Neural cell (in vitro differentiated cells): ENCODE measurements around the gene ABCA13. TPM values are rescaled to one million over a fixed set of nuclear protein-coding genes. Genes with fewer than 3 reads are reported as not detected.

Experiments used
- H2AFZ ChIP-seq: fragments of 200-600, 300-800 bp; sonication (generic), shearing (Covaris generic); 2 replicates; pipeline ENCODE4 v1.6.0; 2014; ENCODE audit warnings: low read depth, mild to moderate bottlenecking, antibody characterized with exemption, low read length, moderate library complexity
- H3F3A ChIP-seq: fragments of 200-600 bp; shearing (Covaris generic); 2 replicates; pipeline ENCODE4 v1.6.1; 2016; ENCODE audit warnings: mild to moderate bottlenecking, moderate library complexity, mixed read lengths, antibody characterized with exemption, low read length; ENCODE audit not compliant: insufficient read depth, poor library complexity, severe bottlenecking
- H3K27ac ChIP-seq: fragments of 200-600, 300-800 bp; sonication (generic), shearing (Covaris generic); 2 replicates; pipeline ENCODE4 v1.5.1; 2014; ENCODE audit warnings: mild to moderate bottlenecking, low read length, moderate library complexity
- H3K27me3 ChIP-seq: fragments of 300-800, 200-600 bp; sonication (generic), shearing (Covaris generic); 2 replicates; pipeline ENCODE4 v1.6.0; 2014; ENCODE audit warnings: mild to moderate bottlenecking, low read depth, low read length, moderate library complexity; ENCODE audit not compliant: insufficient read depth
- H3K36me3 ChIP-seq: fragments of 300-800, 200-600 bp; sonication (generic), shearing (Covaris generic); 2 replicates; pipeline ENCODE4 v1.5.1; 2014; ENCODE audit warnings: mild to moderate bottlenecking, antibody characterized with exemption, low read length, moderate library complexity; ENCODE audit not compliant: insufficient read depth
- H3K4me2 ChIP-seq: fragments of 300-800, 200-600 bp; sonication (generic), shearing (Covaris generic); 2 replicates; pipeline ENCODE4 v1.6.0; 2014; ENCODE audit warnings: mild to moderate bottlenecking, low read length
- H3K4me3 ChIP-seq: fragments of 300-800, 200-600 bp; sonication (generic), shearing (Covaris generic); 2 replicates; pipeline ENCODE4 v1.5.1; 2014; ENCODE audit warnings: mild to moderate bottlenecking, low read length, moderate library complexity
- H3K79me2 ChIP-seq: fragments of 200-600 bp; shearing (Covaris generic); replicated peaks from 2 replicates; pipeline ENCODE4 v1.6.0; 2014; ENCODE audit warnings: mild to moderate bottlenecking, low read length, moderate library complexity; ENCODE audit not compliant: insufficient read depth
- H3K9ac ChIP-seq: fragments of 300-800, 200-600 bp; sonication (generic), shearing (Covaris generic); 2 replicates; pipeline ENCODE4 v1.6.1; 2016; ENCODE audit warnings: mild to moderate bottlenecking, low read length, mixed read lengths
- H3K9me2 ChIP-seq: fragments of 200-600 bp; shearing (Covaris generic); 2 replicates; pipeline ENCODE4 v1.6.1; 2016; ENCODE audit warnings: mild to moderate bottlenecking, low read length, mixed read lengths; ENCODE audit not compliant: insufficient read depth
- H3K9me3 ChIP-seq: fragments of 200-600, 300-800 bp; sonication (generic), shearing (Covaris generic); 2 replicates; pipeline ENCODE4 v1.6.1; 2016; ENCODE audit warnings: mild to moderate bottlenecking, mixed run types, low read length, moderate library complexity, mixed read lengths
- H4K20me1 ChIP-seq: fragments of 200-600 bp; shearing (Covaris generic); 2 replicates; pipeline ENCODE4 v1.6.1; 2016; ENCODE audit warnings: mild to moderate bottlenecking, mixed run types; ENCODE audit not compliant: insufficient read depth
- EP300 ChIP-seq: fragments of 450-650 bp; conservative IDR thresholded peaks from 2 replicates; pipeline ENCODE4 v1.6.1; 2014; ENCODE audit warnings: antibody characterized with exemption, mild to moderate bottlenecking, moderate library complexity; ENCODE audit not compliant: poor library complexity, severe bottlenecking
- EZH2 ChIP-seq: fragments of 200-600, 300-800 bp; shearing (Covaris generic), sonication (generic); IDR thresholded peaks from 2 replicates; pipeline ENCODE4 v1.6.1; 2014; ENCODE audit warnings: antibody characterized with exemption, low read length, borderline replicate concordance, mild to moderate bottlenecking; ENCODE audit not compliant: insufficient read depth, poor library complexity, severe bottlenecking
- MXI1 ChIP-seq: fragments of 450-650 bp; conservative IDR thresholded peaks from 2 replicates; pipeline ENCODE4 v1.6.1; 2014; ENCODE audit warnings: antibody characterized with exemption, mild to moderate bottlenecking; ENCODE audit not compliant: poor library complexity, severe bottlenecking
- POLR2AphosphoS5 ChIP-seq: IDR thresholded peaks from 2 replicates; pipeline ENCODE4 v1.6.1; 2012
- RAD21 ChIP-seq: fragments of 450-650 bp; conservative IDR thresholded peaks from 2 replicates; pipeline ENCODE4 v1.6.1; 2014; ENCODE audit warnings: antibody characterized with exemption, mild to moderate bottlenecking, moderate library complexity
- SMC3 ChIP-seq: fragments of 450-650 bp; conservative IDR thresholded peaks from 2 replicates; pipeline ENCODE4 v1.6.1; 2014; ENCODE audit warnings: antibody characterized with exemption, mild to moderate bottlenecking, moderate library complexity; ENCODE audit not compliant: poor library complexity
- TAF1 ChIP-seq: IDR thresholded peaks from 2 replicates; pipeline ENCODE4 v1.6.1; 2012; ENCODE audit warnings: low read depth
- polyA plus RNA-seq: library from polyadenylated mRNA; depleted of rRNA; stranded (reverse); fragments of >200 nt; gene quantifications from 2 replicates; pipeline ENCODE4 v1.2.3, GENCODE V29; 2014
- TF ChIP-seq, protein P1 (sequence below): IDR thresholded peaks from 2 replicates; pipeline ENCODE4 v1.6.1; 2012; ENCODE audit warnings: borderline replicate concordance
- TF ChIP-seq, protein P2 (sequence below): fragments of 450-650 bp; IDR thresholded peaks from 2 replicates; pipeline ENCODE4 v1.5.1; 2014; ENCODE audit warnings: antibody characterized with exemption, mild to moderate bottlenecking, moderate library complexity; ENCODE audit not compliant: poor library complexity, severe bottlenecking

ABCA13 gene
- polyA plus RNA-seq, 1 donor from 2014 or later: 0.20 TPM

DNA sequence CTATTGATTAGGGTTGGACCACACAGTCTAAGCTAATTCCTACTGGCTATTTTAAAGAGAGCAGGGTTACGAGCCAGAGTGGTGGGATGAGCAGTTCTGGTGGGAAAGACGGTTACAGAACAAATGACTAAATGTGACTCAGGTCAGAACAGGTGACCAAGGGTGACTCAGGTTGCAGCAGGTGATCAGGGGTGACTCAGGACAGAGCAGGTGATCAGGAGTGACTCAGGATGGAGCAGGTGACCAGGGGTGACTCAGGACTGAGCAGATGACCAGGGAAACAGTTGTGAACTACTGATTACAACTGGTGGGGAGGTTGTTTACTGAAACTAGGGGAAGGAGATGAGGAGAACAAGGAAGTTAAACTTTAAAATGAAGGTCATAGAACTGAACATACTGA lies 366.3 kb downstream of the ABCA13 start:
- no peak for TF ChIP-seq TAF1
- TF ChIP-seq MXI1: no peak
- no peak for TF ChIP-seq EP300
- no peak for TF ChIP-seq POLR2AphosphoS5

DNA sequence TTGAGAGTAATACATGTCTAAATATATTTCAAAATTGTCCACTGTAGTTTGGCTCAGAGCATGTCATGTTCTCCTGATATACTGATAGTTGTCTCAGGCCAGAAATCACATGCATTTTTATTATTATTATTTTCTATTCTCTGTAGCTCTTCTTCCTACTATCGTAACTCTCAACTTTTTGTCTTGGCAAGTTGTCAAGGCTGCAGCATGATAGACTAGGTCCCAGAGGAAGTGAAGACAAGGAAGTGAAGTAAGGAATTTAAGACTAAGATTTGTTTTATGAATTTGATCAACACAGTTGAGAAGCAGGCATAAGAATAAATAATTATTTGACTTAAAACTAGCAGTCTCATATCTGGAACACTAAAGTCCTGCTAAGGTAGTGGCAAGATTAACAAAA lies 369.5 kb downstream of the ABCA13 start:
- no peaks in the 10 kb centered on the region for H3K27me3 ChIP-seq
- no peaks in the 10 kb centered on the region for H3K36me3 ChIP-seq
- no peak overlapping the region for H3K4me2 ChIP-seq
- H3K4me3 ChIP-seq: no peak overlapping the region
- no peak overlapping the region for H3K27ac ChIP-seq
- H3K79me2 ChIP-seq: no peaks in the 10 kb centered on the region
- TF ChIP-seq EP300: no peak
- no peak for TF ChIP-seq EZH2
- TF ChIP-seq, protein P1, sequence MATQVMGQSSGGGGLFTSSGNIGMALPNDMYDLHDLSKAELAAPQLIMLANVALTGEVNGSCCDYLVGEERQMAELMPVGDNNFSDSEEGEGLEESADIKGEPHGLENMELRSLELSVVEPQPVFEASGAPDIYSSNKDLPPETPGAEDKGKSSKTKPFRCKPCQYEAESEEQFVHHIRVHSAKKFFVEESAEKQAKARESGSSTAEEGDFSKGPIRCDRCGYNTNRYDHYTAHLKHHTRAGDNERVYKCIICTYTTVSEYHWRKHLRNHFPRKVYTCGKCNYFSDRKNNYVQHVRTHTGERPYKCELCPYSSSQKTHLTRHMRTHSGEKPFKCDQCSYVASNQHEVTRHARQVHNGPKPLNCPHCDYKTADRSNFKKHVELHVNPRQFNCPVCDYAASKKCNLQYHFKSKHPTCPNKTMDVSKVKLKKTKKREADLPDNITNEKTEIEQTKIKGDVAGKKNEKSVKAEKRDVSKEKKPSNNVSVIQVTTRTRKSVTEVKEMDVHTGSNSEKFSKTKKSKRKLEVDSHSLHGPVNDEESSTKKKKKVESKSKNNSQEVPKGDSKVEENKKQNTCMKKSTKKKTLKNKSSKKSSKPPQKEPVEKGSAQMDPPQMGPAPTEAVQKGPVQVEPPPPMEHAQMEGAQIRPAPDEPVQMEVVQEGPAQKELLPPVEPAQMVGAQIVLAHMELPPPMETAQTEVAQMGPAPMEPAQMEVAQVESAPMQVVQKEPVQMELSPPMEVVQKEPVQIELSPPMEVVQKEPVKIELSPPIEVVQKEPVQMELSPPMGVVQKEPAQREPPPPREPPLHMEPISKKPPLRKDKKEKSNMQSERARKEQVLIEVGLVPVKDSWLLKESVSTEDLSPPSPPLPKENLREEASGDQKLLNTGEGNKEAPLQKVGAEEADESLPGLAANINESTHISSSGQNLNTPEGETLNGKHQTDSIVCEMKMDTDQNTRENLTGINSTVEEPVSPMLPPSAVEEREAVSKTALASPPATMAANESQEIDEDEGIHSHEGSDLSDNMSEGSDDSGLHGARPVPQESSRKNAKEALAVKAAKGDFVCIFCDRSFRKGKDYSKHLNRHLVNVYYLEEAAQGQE: no peak
- TF ChIP-seq, protein P2, sequence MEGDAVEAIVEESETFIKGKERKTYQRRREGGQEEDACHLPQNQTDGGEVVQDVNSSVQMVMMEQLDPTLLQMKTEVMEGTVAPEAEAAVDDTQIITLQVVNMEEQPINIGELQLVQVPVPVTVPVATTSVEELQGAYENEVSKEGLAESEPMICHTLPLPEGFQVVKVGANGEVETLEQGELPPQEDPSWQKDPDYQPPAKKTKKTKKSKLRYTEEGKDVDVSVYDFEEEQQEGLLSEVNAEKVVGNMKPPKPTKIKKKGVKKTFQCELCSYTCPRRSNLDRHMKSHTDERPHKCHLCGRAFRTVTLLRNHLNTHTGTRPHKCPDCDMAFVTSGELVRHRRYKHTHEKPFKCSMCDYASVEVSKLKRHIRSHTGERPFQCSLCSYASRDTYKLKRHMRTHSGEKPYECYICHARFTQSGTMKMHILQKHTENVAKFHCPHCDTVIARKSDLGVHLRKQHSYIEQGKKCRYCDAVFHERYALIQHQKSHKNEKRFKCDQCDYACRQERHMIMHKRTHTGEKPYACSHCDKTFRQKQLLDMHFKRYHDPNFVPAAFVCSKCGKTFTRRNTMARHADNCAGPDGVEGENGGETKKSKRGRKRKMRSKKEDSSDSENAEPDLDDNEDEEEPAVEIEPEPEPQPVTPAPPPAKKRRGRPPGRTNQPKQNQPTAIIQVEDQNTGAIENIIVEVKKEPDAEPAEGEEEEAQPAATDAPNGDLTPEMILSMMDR: no peak
- TF ChIP-seq POLR2AphosphoS5: no peak
- no peak for TF ChIP-seq MXI1
- TF ChIP-seq SMC3: no peak
- no peak for TF ChIP-seq TAF1
- no peak for TF ChIP-seq RAD21
- H3K9ac ChIP-seq: no peak overlapping the region
- H3K9me2 ChIP-seq: no peaks in the 10 kb centered on the region
- no peaks in the 10 kb centered on the region for H4K20me1 ChIP-seq
- H2AFZ ChIP-seq: no peak overlapping the region
- no peaks in the 10 kb centered on the region for H3K9me3 ChIP-seq
- H3F3A ChIP-seq: no peaks in the 10 kb centered on the region

More for the DNA sequence above, 366.3 kb downstream of the ABCA13 start:
- Histone ChIP-seq H2AFZ (no peak overlapping the region), H3K4me2 (no peak overlapping the region), H3K9me3 (no peaks in the 10 kb centered on the region), H3F3A (no peaks in the 10 kb centered on the region), H4K20me1 (no peaks in the 10 kb centered on the region), H3K27ac (no peak overlapping the region), H3K4me3 (no peak overlapping the region), H3K9me2 (no peaks in the 10 kb centered on the region), H3K36me3 (no peaks in the 10 kb centered on the region), H3K9ac (no peak overlapping the region), H3K27me3 (no peaks in the 10 kb centered on the region), H3K79me2 (no peaks in the 10 kb centered on the region)

DNA sequence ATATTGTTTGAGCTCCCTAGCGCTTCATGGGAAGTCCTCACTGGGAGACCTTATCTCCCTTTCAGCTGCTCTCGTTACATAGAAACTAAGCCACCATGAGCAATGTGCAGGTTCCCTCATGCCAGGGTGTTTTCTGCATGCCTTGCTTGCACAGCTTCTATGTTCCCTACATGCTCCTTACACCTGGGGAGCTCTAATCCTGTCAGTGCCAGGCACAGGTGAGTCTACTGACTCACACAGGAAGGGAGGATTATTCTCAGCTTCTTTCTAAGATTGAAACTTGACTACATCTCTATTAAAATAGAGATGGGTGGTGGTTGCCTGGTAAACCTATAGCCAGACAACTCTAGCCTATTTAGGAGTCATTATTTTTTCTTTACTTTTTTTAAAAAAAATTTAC lies 377.4 kb downstream of the ABCA13 start:
- no peak overlapping the region for H3K4me3 ChIP-seq
- no peaks in the 10 kb centered on the region for H3K9me2 ChIP-seq
- H2AFZ ChIP-seq: no peak overlapping the region
- H3K79me2 ChIP-seq: no peaks in the 10 kb centered on the region
- H3K36me3 ChIP-seq: no peaks in the 10 kb centered on the region
- H3K9ac ChIP-seq: no peak overlapping the region
- H3K9me3 ChIP-seq: no peaks in the 10 kb centered on the region
- H4K20me1 ChIP-seq: no peaks in the 10 kb centered on the region
- TF ChIP-seq, protein P2: no peak
- no peak for TF ChIP-seq POLR2AphosphoS5
- TF ChIP-seq EP300: no peak
- TF ChIP-seq, protein P1: no peak
- TF ChIP-seq RAD21: no peak
- TF ChIP-seq MXI1: no peak
- TF ChIP-seq SMC3: no peak
- no peak for TF ChIP-seq TAF1
- TF ChIP-seq EZH2: no peak
- H3K27ac ChIP-seq: no peak overlapping the region
- no peak overlapping the region for H3K4me2 ChIP-seq
- H3F3A ChIP-seq: no peaks in the 10 kb centered on the region
- H3K27me3 ChIP-seq: no peaks in the 10 kb centered on the region
